Superior temporal gyrus (tissue), 1 donor: ENCODE data around the gene ANKRD6.

Experiments used
- DNase-seq: peaks from one replicate; pipeline ENCODE4 v3.0.0-alpha.2; 2016; ENCODE audit errors: extremely low spot score

The ANKRD6 gene

DNA sequence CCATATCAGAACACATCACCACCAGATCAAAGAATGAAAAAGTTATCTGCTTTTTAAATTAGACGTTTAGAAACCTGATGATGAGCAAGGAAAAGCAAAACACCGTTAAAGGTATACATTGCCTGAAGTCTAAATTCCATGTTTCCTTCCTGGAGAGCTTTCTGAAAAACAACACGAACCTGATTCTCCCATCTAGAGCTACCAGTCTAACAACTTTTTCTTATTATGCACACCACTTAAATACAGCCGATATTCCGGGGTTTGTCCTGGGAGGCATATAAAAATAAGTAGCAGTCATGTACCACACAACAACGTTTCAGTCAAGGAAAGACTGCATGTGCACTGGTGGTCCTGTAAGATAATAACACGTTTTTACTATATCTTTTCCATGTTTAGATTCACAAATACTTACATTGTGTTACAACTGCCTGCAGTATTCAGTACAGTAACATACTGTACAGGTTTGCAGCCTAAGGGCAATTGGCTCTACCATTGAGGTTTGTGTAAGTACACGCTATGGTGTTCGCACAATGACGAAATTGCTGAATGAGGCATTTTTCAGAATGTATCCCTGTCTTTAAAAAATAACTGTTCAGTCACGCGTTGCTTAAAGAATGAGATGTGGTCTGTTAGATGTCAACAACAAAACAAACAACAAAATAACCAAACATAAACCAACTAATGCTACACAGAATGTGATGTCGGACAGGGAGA is 224.7 kb downstream of the ANKRD6 start:
- no peak for DNase-seq

DNA sequence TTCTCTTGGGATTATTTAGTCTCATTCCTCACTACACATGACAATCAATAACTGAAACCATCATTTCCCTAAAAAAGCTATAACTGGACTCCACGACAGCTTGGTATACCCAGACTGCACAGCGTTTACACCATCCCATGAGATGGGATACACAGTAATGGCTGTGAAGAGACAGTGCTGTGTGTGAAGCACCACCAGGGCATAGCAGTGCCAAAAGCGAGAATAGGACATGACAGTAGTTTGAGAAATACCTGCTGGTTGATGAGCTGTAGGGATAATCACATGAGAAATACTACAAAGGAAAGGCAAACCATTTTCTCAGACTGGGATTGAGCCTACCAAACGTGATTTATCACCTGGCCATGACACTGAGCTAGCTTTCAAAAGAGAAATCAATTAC is 228.0 kb downstream of the ANKRD6 start:
- no peak for DNase-seq

DNA sequence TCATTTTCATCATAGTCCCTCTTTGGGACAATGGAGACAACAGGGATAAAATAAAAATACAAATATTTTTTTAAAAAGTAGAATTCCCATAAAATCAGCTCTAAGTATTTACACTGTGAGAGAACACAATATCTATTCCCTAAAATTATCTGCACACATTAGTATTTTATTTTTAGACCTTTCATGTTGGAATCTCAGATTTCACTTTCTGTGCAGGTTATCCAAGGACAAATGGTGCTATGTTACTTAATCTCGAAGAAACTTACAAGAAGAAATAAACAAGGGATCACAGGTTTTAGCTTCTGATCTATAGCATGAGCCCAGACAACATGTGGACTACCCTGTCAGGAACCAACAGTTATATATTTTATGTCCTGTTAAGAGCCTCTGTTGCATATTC is 228.6 kb downstream of the ANKRD6 start:
- no peak for DNase-seq

DNA sequence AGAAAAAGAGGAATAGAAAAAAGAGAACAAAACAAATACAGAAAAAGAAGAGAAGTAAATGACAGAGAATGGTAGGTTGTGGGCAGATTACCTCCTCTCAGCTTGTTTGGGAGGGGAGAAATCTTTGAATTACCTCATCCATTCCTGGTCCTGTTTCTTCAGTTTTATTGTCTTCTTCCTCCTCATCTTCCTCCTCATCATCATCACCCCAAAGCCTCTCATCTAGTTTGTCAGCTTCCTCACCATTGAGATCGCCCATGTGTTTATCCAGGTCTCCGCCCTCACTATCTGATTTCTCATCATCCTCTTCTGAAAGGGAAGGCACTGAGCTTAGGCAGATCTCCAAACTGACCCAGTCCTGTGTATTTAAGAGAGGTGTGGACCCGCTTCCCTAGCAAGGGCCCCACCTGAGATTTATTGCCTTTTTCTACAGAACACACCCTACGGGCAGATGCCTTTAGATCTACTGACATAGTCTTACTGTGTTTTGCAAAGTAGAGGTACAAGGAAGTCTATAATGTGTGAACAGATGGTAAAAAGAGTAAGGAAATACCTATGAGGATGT is 229.8 kb downstream of the ANKRD6 start:
- DNase-seq: no peak

DNA sequence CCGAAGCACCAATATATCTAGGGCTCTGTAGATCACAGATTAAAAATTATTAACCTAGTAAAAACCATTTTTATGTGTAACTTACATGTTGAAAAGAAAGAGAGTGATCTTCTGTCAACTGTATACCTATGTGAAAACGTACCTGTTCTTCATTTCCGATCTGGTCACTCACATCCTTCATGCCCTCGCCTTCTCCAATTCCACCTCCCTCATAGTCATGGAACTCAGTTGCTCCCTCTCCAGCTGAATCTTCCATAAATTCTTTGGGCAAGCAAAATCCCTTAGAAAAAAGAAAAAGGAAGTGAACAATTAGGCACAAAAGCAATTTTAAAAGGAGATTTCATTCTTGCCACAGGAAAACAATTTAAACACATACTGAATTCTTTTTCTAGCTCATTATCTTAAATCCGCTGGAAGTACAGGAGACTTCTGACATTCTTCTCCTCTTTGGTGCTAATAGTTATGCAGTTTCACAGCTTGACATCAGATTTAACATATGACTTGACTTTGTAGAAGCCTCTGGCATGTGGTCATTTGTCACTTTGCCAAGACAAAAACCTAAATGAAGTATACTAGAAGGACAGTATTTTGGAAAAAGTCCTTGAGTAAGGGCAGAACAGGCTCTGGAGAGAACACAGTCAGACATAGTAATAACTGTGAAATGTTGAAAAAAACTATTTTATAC is 235.1 kb downstream of the ANKRD6 start:
- no peak for DNase-seq

DNA sequence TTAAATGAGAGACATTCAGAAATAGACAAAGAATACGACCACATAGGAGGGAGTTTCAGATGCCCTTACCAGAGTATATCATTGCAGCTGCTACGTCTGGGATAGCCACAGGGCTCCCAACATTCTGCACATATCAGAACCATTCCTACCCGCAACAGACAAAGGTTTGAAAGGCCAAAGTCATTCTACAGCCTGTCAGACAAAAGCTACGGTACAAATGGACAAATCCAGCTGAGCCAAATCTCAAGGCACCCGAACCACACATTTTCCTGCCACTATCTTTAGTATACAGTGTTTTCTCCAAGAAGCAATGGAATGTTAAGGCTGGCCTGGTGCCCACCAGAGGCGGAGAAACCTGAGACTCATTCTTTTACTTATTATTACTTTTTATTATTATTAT is 236.1 kb downstream of the ANKRD6 start:
- DNase-seq: no peak

DNA sequence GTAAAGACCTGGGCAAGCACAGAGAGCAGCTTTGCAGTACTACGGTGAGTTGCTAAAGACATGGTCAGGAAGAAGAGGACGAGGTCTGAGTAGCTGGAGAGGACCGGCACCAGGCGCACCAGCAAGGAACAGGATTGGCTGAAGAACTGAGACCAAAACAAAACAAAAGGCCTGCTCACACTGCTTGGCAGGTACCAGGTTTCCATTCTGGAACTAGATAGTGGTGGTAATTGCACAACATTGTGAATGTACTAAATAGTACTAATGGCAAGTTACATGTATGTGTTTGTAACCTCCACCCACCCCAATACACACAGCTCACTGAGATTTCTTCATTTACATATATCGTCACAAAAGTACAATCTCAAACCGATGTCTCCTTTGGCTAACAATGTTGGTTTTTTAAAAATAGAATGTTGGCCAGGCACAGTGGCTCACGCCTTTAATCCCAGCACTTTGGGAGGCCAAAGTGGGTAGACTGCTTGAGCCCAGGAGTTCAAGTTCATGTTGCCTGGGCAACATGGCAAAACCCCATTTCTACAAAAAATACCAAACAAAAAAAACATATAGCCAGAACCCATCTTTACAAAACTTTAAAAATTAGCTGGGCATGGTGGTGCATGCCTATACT is 238.1 kb downstream of the ANKRD6 start:
- DNase-seq: no peak

DNA sequence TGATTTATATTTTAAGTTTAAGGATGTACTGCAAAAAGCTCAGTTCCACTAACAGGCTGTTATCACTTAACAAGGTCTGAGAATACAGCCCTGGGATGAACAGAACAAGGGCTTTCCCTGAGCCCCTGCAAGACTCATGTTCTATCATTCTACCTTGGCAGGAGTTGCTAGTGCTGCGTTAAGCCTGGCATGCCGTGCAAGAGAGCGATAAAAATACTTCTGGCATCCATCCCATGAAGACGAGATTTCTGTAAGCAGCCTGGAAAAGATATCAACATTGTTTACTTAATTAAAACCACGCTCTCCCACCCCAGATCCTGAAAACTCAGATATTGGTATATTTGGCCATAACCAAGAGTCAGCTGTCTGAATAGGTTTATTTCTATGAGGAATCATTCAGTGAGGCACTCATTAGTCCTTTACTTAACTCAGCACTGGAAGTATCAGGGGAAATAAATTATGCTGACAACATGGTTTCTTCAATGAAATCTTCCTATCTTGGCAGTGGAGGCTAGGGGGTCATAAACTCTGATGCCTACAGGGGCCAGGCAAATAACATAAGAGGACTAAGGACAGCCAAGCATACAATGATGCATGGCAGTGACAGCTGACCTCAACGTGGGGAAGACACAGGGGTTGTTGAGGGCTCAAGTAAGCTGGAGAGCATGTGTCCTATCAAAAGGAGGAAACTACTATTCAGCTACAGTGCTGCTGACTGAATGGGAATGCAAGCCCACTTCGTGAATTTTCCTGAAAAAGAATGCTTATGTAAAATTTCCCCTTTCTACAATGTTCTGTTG is 243.2 kb downstream of the ANKRD6 start:
- DNase-seq: no peak

DNA sequence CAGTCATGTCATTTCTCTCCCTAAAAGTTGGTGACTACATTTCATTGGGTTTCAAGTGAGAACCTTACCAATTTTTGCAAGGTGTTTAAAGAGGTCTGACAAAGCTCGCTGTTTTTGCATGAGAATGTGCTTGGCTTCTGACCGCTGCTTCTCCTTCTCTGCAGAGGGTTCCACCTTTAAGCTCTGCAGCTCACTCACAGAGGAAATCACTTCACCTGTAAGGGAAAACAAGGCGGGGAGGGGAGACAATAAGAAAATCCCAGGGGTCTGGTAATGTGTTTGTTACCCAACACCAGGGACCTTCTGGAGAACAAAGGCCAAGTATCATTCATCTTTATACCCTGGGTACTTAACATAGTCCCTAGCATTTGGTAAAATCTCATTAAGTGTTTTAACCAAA is 245.6 kb downstream of the ANKRD6 start:
- no peak for DNase-seq

DNA sequence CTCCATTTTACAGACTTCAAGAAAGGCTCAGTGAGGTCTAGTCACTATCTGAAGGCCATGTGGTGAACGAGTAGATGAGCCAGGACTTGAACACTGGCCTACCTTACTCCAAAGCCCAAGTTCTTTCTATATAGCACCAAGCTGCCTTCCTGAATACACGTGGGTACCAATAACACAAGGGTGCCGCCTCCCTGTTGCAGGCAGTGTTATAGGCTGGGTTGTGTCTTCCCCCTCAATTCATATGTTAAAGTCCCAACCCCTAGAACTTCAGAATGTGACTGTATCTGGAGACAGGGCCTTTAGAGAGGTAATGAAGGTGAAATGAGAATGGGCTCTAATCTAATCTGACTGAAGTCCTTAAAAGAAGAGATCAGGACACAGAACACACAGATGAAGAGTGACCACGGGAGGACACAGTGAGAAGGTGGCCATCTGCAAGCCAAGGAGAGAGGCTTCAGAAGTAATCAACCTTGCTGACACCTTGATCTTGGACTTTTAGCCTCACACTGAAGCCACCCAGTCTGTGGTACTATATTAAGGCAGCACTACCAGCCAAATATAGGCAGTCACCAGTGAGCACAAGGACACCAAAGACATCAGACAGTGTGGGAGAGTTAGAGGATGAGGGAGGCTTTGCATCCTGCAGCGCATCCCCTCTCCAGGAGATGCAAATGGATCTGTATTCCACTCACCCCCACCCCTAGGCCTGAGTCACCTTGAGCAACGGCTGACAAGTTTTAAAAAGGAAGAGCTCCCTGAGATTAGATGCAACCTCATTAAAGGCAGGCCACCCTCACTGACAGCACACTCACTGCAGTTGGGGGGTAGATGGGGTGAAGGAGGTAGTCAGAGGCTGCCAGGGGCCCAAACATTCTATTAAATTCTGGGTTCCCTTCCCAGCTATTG is 246.5 kb downstream of the ANKRD6 start:
- no peak for DNase-seq

DNA sequence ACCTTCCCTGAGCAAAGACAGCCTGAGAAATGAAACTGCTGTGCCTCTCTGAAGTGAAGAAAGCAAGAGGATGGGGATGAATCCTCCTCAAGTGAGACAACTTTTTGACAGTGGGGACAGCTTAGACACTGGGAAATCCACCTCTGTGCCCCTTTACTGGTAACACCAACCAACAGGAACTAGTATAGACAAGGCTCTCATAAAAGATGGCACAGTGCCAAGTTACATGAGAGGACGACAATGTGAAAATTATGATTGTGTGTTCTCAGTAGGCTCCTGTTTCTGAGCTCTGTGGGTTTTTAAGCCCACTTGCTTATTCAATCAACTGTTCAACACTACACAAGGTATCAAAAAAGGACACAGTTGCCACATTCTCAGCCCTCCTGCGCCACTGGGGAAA is 247.2 kb downstream of the ANKRD6 start:
- no peak for DNase-seq

DNA sequence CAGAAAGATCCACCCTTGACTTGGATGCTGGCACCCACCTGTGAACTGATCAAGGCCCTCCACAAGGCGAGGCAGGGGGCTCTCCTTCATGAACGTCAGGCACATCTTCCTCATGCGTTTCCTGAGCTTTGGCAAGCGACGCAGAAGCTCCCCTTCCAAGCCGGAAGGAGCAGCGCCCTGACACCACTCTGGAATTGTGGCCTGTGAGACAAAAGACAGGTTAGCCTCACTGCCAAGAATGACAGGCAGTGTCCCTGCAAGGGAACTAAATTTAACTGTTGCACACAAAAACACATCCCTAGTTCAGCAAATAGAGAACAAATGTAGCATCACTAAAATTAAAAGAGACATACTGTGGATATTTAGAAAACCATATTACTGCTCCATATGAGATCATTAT is 247.6 kb downstream of the ANKRD6 start:
- DNase-seq: no peak

DNA sequence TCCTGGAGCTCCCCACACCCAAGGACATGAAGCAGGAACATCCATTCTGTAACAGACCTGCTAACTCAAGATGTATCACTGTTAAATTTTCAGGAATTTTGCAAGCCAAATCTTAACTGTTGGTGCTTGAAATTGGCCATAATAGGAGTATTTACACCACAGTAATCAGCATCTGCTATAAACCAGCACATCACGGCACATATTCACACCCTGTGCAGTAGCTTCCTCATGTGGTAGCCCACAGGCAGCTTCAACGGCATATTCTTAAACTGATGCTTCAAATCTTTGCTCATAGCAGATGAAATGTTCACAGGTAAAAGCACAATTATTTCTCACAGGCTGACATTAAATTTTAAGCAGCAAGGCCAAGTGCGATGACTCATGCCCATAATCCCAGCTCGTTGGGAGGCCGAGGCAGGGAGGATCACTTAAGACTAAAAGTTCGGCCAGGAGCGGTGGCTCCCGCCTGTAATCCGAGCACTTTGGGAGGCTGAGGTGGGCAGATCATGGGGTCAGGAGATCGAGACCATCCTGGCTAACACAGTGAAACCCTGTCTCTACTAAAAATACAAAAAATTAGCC is 249.1 kb downstream of the ANKRD6 start:
- DNase-seq: no peak

DNA sequence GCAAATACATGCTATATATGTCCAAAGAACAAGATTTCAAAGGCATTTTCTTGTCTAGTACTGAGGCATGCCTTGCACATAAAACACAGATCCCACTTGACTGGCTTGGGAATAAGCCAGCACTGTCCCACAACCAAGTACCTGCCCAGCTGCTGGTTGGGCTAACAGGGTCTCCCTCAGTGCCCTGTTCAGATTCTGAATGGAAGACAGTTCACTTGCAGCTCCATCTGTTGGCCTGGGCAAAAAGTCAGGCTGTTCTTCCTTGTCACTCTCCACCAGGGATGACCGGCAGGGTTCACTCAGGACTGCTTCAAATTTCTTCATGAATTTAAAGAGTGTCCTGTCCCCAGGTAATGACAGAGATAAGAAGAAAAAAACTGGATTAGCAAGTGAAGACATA is 250.0 kb downstream of the ANKRD6 start:
- no peak for DNase-seq
